Measurements from ENCODE around the gene CCL25. TPM values are rescaled to one million over a fixed set of nuclear protein-coding genes. Genes with fewer than 3 reads are reported as not detected.

CCL25 gene
- total RNA-seq, 1 donor from 2014 or later, result not detected

DNA sequence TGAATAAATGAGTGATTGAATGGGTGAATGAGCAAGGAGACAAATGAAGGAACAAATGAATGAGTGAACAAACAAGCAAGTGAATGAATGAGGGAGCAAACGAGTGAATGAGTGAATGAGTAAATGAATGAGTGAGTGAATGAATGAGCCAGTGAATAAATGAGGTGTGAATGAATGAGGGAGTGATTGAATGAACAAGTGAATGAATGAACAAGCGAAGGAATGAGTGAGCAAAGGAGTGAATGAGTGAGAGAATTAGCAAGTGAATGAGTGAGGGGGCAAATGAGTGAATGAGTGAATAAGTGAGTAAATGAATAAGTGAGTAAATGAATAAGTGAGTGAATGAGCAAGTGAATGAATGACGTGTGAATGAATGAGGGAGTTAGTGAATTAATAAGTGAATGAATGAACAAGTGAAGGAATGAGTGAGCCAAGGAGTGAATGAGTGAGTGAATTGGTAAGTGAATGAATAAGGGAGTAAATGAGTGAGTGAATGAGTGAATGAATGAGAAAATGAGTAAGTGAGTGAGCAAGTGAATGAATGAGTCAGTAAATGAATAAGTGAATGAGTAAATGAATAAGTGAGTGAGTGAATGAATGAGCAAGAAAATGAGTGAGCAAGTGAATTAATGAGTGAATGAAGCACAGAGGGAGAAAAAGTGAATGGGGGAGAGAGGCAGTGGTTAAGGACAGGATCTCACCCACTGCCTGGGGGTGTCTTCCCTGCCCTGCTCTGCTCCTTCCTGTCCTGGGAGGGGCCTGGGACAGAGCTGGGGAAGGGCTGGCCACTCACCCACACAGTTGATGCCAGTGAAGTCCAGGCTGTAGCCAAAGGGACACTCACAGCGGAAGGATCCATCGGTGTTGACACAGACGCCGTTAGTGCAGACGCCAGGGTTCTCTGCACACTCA lies 36.4 kb downstream of the CCL25 start:
- no peak overlapping the region for H3K27ac Mint-ChIP-seq
- no peak overlapping the region for H3K4me3 Mint-ChIP-seq (ENCODE audit: low read depth)
- TF ChIP-seq, protein P1, sequence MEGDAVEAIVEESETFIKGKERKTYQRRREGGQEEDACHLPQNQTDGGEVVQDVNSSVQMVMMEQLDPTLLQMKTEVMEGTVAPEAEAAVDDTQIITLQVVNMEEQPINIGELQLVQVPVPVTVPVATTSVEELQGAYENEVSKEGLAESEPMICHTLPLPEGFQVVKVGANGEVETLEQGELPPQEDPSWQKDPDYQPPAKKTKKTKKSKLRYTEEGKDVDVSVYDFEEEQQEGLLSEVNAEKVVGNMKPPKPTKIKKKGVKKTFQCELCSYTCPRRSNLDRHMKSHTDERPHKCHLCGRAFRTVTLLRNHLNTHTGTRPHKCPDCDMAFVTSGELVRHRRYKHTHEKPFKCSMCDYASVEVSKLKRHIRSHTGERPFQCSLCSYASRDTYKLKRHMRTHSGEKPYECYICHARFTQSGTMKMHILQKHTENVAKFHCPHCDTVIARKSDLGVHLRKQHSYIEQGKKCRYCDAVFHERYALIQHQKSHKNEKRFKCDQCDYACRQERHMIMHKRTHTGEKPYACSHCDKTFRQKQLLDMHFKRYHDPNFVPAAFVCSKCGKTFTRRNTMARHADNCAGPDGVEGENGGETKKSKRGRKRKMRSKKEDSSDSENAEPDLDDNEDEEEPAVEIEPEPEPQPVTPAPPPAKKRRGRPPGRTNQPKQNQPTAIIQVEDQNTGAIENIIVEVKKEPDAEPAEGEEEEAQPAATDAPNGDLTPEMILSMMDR (IDR thresholded peaks at IDR 0.05; ENCODE audit: unreplicated experiment), result no peak
- no peaks in the 10 kb centered on the region for H3K9me3 Mint-ChIP-seq (ENCODE audit: low read depth)
- no peaks in the 10 kb centered on the region for H3K27me3 Mint-ChIP-seq
- DNase-seq (ENCODE audit: low spot score, unreplicated experiment), result no peak
- H3K4me1 Mint-ChIP-seq (ENCODE audit: low read depth), result peaks cover 6% of the 10 kb centered on the region
- H3K36me3 Mint-ChIP-seq (ENCODE audit: insufficient read depth), result peaks cover 21% of the 10 kb centered on the region

DNA sequence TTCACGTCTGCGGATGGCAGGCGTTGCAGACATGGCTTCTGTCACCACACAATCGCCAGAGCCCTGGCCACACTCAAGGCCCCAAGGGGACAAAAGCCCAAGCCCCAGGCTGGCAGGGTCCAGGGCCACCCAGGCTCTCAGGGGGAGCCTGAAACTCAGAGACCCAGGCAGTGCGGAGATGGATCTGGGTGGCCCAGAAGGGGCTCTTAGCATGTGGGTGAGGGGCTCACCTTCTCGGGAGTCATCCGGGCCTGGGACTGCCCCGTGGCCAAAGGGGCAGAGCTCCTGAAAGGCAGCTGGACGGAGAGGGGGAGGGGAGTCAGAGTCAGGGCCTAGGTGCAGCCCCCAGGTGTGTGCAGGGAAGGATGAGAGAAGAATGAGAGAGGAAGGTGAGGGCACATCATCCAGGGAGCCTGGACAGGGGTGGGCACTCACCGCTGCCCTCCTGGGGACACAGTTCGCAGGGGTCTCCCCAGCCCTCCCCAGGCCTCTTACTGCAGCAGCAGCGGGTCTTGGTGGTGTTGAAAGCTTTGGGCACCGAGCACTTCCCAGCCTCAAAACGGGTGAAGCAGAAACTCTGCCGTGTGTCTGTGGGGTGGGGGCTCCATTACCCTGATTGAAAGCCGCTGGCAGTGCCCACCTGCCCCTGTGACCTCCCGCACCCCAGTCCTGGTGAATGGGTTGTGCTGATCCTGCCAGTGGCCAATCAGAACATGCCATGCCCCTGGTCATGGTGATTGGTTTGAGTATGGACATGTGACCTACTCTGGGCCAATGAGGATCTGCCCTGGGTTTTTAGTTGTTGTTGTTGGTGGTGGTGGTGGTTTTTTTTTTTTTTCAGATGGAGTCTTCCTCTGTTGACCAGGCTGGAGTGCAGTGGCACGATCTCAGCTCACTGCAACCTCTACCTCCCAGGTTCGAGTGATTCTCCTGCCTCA lies 37.4 kb downstream of the CCL25 start:
- DNase-seq (ENCODE audit: low spot score, unreplicated experiment), result no peak
- Mint-ChIP-seq H3K9me3 (ENCODE audit: low read depth) (peaks cover 2% of the 10 kb centered on the region), H3K4me3 (ENCODE audit: low read depth) (no peak overlapping the region), H3K27me3 (no peaks in the 10 kb centered on the region), H3K27ac (peak overlapping the region; percentile 23), H3K36me3 (ENCODE audit: insufficient read depth) (peaks cover 26% of the 10 kb centered on the region), H3K4me1 (ENCODE audit: low read depth) (peaks cover 6% of the 10 kb centered on the region)
- TF ChIP-seq, protein P1 (IDR thresholded peaks at IDR 0.05; ENCODE audit: unreplicated experiment), result no peak

DNA sequence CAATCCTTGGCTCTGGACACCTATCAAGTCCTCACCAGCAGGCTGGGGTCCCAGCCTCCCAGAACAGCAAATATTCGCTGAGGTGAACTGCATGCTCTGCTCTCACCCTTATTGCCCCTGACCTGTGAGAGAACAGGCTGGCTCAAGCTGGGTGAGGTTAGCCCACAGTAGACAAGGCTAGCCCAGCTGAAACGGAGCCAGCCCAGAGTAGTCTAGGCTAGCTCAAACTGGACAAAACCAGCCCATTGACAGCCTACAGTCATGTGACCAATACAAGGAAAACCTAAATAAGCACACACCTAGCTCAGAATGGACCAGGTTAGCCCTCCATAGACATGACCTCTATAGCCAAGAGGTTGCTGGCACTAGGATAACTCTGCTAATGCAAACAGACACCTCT lies 38.4 kb downstream of the CCL25 start:
- Mint-ChIP-seq H3K27me3 (no peaks in the 10 kb centered on the region), H3K36me3 (ENCODE audit: insufficient read depth) (peaks cover 34% of the 10 kb centered on the region), H3K27ac (no peak overlapping the region), H3K4me3 (ENCODE audit: low read depth) (no peak overlapping the region), H3K9me3 (ENCODE audit: low read depth) (peaks cover 3% of the 10 kb centered on the region), H3K4me1 (ENCODE audit: low read depth) (peaks cover 3% of the 10 kb centered on the region)
- TF ChIP-seq, protein P1 (IDR thresholded peaks at IDR 0.05; ENCODE audit: unreplicated experiment), result no peak
- DNase-seq (ENCODE audit: low spot score, unreplicated experiment), result no peak

DNA sequence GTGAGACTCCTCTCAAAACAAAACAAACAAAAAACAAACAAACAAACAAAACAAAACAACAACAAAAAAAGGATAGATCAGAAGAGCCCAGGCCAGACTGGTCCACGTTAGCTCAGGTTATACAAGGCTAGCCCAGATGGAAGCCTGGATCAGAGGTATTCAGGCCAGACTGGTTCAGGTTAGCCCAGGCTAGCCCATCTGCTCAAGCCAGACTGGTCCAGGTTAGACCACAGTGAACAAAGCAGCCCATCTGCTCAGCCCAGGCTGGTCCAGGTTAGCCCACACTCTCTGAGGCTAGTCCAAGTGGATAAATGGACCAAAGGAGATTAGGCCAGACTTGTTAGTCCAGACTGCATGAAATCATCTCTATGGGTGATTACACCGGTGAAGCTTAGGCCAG lies 41.2 kb downstream of the CCL25 start:
- Mint-ChIP-seq H3K27me3 (no peaks in the 10 kb centered on the region), H3K27ac (no peak overlapping the region), H3K4me3 (ENCODE audit: low read depth) (no peak overlapping the region), H3K36me3 (ENCODE audit: insufficient read depth) (peaks cover 58% of the 10 kb centered on the region), H3K9me3 (ENCODE audit: low read depth) (peaks cover 12% of the 10 kb centered on the region), H3K4me1 (ENCODE audit: low read depth) (no peaks in the 10 kb centered on the region)
- TF ChIP-seq, protein P1 (IDR thresholded peaks at IDR 0.05; ENCODE audit: unreplicated experiment), result no peak
- DNase-seq (ENCODE audit: low spot score, unreplicated experiment), result no peak

DNA sequence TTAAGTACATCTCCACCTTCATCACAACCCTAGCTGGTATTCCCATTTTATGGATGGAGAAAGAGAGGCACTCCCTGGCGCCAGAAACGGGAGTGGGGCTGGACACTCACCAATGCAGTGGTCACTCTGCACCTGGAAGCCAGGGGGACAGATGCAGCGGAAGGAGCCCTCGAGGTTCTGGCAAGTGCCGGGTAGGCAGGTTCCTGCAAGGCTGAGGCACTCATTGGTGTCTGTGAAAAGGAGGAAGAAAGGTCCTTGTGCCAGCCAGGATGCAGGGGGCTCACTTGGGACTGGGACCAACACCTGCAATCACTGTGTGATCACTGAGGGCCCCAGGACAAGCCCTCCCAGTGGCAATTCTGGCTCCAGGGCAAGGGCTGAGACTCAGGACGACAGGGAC lies 41.8 kb downstream of the CCL25 start:
- DNase-seq (ENCODE audit: low spot score, unreplicated experiment), result no peak
- TF ChIP-seq, protein P1 (IDR thresholded peaks at IDR 0.05; ENCODE audit: unreplicated experiment), result no peak
- H3K4me3 Mint-ChIP-seq (ENCODE audit: low read depth), result no peak overlapping the region
- H3K27me3 Mint-ChIP-seq, result no peaks in the 10 kb centered on the region
- peaks cover 12% of the 10 kb centered on the region for H3K9me3 Mint-ChIP-seq (ENCODE audit: low read depth)
- no peak overlapping the region for H3K27ac Mint-ChIP-seq
- H3K4me1 Mint-ChIP-seq (ENCODE audit: low read depth), result no peaks in the 10 kb centered on the region
- H3K36me3 Mint-ChIP-seq (ENCODE audit: insufficient read depth), result peaks cover 61% of the 10 kb centered on the region
